ENCODE data around the gene PLXDC2.
"Not testable (repeated sequence)": the region's sequence is repeated elsewhere in the genome, so short reads cannot be mapped to it uniquely, and the experiment has no call there.

PLXDC2 gene

DNA sequence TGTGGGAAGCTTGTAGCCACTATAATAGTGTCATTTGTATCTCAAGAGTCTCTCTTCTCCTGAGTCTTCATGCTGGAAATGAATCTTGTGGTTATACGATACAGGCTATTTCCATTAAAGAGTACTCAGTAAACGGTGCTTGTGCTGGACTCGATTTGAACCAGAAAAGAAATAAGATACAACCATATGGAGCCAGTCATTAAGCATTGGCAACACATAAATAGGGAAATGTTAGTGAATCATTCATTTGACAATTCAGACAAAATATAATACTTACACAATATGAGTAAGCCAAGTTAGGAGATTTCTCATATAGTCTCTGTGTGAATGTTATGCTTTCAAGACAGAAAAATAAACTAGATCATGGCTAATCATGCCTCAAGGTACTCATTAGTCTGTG is 356.8 kb downstream of the PLXDC2 start:
- in situ Hi-C loops (cut with MboI; ENCODE audit: low sequenced_read_pairs): no loop called here

DNA sequence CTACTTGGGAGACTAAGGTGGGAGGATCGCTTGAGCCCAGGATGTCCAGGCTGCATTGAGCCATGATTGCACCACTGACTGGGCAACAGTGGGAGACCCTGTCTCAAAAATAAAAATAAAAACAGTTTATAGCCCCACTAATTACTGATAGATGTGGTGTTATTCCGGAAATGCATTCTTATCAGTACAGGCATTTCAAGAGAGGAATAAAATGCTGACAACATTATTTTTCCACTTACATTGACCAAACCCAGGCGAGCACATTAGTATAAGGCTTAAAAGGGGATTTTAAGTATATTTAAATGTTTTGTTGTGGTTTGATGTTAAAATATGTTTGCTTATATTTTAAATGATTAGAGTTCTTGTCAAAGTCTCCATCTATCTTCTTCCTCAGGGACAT is 359.5 kb downstream of the PLXDC2 start:
- in situ Hi-C loops (cut with MboI; ENCODE audit: low sequenced_read_pairs): no loop called here

DNA sequence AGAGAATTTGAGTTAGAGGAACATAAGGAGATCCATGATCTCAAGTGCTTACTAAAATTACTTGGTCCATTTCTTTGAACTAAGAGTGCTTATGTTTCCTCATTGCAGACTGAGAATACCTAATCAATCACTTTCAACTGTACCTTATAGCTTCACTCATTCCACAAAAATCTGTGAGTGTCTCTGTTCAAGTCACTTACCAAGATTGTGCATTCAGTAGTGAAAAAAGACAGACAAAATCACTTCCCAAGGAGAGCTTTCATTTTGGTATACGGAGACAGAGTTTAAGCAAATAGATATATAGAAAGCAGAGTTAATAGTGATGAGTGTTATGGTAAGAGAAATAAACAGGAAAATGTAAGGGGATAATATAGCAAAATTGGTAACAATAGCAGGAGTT is 364.5 kb downstream of the PLXDC2 start:
- in situ Hi-C loops (cut with MboI; ENCODE audit: low sequenced_read_pairs): no loop called here

DNA sequence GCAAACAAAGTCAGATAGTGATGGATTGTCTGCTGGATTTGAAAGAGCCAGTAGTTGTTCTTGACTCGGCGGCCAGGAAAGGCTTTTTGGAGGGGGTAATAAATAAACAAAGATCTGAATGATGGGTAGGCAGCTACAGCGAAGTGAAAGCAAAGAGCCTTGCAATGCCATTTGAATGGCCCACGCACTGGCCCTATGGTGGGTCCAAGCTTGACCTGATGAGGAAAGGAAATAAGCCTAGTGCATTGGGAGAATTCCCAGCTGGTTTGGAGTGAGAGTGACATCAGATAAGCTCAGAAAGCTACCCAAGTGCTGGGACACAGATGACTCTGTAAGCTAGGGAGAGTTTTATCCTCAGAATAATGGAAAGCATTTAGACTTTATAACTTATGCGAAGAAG is 365.2 kb downstream of the PLXDC2 start:
- in situ Hi-C loops (cut with MboI; ENCODE audit: low sequenced_read_pairs): no loop called here

DNA sequence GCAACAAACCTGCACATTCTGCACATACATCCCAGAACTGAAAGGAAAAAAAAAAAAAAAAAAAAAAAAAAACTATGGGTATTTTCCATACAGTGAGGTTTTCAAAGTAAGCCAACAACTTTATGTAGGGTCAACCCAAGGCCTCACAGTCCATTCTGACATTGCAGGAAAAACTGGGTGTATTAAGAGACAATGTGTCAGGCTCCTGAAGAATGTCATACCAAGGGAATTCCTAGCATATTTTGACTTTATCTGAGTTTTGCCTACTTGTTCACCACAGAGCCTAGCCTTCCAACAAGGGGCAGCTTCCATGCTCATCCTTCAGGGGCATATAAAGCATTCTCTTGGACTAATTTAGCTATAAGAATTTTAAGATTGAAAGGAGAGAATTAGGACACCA is 368.9 kb downstream of the PLXDC2 start:
- in situ Hi-C loops (cut with MboI; ENCODE audit: low sequenced_read_pairs): no loop called here

DNA sequence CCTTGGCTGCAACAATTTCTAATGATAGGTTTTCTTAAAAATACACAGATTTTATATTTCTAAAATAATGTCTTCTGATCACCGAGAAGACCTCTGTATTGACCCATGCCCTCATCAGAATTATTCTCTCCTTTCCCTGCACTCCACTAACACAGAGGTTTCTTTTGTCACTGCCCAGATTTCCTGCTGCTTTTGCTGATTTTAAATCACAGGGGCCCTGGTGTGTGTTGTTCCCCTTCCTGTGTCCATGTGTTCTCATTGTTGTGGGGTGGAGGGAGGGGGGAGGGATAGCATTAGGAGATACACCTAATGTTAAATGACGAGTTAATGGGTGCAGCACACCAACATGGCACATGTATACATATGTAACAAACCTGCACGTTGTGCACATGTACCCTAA is 375.2 kb downstream of the PLXDC2 start:
- in situ Hi-C loops (cut with MboI; ENCODE audit: low sequenced_read_pairs): not testable (repeated sequence)

DNA sequence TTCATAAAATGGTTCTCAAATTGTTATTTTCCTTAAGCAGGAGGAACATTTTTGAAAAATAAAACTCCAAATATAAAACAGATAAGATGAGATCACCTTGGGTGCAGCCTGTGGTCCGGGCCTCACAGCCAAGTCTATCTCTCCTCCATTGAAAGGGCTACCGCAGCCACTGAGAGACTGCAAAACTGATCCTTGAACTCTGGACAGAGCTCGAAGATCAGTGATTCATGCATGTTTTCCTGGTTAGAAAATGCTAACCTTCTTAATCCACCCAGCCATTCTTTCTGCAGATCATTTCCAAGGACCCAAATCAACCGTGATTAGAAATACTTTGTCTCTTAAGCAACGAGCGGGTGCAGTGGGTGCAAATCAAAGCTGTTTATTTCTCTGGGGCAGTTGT is 378.8 kb downstream of the PLXDC2 start:
- in situ Hi-C loops (cut with MboI; ENCODE audit: low sequenced_read_pairs): no loop called here

DNA sequence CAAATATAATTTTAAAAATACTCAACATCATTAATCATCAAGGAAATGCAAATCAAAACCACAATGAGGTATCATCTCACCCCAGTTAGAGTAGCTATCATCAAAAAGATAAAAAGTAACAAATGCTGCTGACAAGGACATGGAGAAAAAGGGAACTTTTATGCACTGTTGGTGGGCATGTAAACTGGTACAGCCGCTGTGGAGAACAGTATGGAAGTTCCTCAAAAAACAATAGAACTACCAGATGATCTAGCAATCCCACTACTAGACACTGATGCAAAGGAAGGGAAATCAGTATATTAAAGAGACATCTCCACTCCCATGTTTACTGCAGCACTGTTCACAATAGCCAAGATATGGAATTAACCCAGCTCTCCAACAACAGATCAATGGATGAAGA is 384.5 kb downstream of the PLXDC2 start:
- in situ Hi-C loops (cut with MboI; ENCODE audit: low sequenced_read_pairs): no loop called here

DNA sequence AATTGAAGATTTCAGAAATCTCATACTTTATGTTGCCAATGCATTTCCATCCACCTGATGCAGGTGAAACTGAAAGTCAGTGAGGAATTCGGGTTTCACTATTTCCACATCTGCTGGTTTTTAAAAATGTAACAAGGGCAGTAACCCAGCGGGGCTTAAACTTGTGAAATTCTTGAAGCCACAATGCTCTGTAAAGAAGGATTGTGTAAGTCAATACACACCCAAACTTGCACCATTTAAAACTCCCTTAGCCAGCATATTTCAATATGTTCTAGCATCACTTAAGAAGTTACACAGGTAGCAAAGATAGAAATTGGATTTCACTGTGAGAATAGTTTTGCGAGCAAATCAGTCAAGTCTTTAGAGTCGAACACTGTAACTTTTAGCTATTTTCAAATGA is 386.1 kb downstream of the PLXDC2 start:
- in situ Hi-C loops (cut with MboI; ENCODE audit: low sequenced_read_pairs): no loop called here

DNA sequence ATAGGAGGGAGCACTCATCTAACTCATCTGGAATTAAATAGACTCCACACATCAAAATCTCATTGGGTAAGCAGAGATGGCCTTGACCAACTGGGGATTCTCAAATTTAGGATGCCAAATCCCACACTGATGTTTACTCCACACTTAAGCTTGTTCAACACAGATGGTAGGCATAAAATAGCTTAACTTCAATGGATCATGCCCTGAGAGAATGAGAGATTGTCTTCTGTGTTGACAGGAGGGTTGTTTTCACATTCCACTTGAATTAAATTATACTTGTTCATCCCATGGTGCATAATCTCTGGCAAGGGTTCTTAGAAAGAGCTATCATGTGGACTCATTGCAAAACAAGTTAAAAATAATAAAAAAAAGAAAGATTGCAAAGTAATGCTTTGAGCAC is 391.4 kb downstream of the PLXDC2 start:
- in situ Hi-C loops (cut with MboI; ENCODE audit: low sequenced_read_pairs): no loop called here

DNA sequence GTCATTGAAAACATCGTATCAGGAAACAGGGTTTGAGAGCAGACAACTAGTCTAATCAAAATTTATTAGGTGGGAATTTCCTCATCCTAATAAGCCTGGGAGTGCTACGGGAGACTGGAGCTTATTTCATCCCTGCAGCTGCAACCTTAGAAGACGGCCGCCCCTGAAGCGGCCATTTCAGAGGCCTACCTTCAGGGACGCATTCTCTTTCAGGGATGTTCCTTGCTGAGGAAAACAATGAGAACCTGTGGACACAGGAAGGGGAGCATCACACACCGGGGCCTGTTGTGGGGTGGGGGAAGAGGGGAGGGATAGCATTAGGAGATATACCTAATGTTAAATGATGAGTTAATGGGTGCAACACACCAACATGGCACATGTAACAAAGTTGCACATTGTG is 392.9 kb downstream of the PLXDC2 start:
- in situ Hi-C loops (cut with MboI; ENCODE audit: low sequenced_read_pairs): not testable (repeated sequence)

DNA sequence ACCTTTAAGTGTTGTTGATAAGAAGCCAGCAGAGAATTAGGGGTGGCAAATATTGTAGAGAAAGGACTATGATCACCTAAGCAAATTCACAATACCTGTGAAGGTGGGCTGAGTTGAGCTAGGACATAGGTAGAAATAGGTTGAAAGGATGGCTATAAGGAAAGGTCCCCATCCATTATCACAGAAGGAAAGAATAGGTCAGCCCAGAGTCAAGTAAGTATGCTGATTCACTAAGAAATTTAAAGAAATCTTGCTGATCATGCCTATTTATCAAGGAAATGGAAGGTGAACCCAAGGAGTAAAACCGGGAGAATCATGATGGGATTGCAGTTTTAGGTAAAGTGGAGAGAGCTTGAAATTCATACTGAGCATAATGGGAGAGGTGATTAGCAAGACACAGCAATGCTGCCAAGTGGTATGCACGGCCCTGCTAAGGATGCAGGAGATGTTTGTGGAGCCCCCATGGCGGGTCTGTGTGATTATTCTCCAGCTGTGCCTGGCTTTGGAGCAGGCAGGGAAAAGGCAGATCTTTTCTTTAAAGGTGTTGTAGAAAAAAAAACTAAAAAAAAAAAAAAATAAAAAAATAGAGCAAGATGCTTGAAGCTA is 399.4 kb downstream of the PLXDC2 start:
- in situ Hi-C loops (cut with MboI; ENCODE audit: low sequenced_read_pairs): no loop called here

DNA sequence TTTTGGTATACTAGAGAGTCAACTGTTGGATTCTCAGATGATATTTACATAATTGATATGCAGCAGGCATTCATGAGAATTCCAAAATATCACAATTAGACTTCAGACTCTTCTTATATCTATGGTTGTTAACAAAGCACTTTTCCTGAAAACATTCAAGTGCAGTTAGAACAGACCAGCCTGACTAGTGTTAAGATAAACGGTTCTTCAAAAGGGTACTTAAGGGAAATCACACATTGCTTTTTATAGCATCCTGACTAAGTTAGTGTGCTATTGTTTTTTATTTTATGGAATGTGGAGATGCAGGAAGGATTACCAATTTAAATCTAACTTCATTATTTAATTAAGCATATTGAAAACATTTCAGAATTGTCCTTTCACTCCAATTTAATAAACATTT is 405.1 kb downstream of the PLXDC2 start:
- in situ Hi-C loops (cut with MboI; ENCODE audit: low sequenced_read_pairs): no loop called here

DNA sequence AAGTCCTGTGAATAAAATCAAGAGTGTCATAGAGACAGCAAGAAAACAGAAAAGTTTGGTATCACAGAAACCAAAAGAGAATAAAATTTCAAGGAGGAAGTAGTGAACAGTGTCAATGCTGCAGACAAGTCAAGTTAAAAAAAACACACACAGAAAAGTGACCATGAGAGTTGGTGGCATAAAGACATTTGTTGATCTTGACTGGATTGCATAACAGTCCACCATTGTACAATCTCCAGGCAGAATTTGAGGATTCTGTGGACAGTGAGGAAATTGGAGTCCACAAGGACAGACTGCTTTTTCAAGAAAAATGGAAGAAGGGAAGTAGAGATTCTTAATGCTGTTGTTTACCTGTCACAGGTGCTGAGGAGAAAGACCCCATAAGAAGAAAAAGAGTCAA is 412.5 kb downstream of the PLXDC2 start:
- in situ Hi-C loops (cut with MboI; ENCODE audit: low sequenced_read_pairs): no loop called here

DNA sequence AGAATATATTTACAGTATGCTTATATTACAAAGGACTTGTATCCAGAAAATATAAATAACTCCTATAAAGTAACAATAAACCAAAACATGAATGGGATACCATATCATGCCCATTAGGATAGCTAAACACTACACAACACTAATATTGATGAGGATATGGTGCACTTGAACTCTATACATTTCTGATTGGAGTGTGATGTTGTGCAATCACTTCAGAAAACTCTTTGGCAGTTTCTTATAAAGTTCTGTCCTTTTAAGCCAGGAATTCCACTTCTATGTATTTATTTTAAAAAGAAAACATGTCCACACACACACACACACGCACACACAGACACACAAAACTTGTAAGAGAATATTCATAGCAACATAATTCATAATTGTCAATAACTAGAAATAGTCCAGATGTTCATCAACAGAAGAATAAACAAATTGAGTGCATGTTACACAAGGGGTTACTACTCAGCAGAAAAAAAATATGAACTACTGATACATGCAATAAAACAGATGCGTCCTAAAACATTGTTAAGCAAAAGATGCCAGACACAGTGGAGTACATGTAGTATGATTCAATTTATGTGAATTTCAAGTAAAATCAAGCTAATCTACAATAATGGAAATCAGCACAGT is 416.0 kb downstream of the PLXDC2 start:
- in situ Hi-C loops (cut with MboI; ENCODE audit: low sequenced_read_pairs): no loop called here

DNA sequence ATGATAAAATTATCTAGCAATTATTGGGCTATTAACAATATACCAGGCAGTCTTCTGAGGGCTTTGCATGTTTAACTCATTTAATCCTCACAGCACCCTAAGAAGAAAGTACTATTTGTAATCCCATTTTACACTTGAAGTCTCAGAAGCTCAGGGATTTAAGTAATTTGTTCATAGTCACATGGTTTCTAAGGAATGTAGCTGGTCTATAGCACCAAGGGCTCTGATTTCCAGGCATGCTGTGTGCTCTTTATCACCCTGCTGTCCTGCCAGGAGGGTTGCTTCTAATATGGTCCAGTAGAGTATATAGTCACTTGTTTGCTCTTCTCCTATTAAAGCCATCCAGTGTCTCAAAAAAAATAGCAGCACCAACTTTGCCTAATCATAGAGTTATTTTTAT is 417.2 kb downstream of the PLXDC2 start:
- in situ Hi-C loops (cut with MboI; ENCODE audit: low sequenced_read_pairs): no loop called here

DNA sequence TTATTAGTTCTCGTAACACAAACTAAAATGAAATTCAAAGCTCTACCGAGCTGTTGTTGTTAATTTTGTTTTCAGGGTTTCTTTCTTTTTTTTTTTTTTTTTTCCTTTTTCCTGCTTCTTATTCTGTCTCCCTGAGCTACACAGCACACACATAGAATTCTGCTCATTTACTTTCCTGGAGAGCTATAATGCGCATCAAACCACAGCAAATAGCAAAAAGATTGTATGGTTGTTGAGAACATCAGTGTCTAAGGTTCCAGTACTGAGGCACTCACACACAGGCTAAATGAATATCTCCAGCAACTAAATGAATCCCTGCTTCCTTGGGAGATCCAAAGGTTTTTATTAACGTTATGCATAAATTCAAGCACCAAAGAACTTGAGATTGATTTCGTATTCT is 418.3 kb downstream of the PLXDC2 start:
- in situ Hi-C loops (cut with MboI; ENCODE audit: low sequenced_read_pairs): no loop called here

DNA sequence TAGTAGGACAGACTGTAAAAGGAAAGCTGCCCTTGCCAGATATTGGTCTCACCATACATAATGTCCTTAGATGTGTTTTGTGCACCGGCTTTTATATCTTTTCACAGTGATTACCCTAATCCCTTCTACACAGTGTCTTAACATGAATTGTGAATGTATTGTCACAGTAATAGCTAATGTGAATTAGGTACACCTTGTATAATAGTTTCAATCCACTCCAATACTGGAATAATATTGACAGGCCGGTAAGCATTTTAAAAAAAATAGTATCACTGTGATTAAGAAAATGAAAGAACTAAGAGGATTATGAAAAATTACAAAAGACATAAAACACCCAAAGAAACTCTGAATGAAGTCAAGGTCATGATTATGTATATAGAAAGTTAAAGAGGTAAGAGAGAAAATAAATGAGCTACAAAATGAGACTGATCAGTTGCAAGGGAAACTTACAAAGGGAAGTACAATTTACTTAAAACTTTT is 420.9 kb downstream of the PLXDC2 start:
- in situ Hi-C loops (cut with MboI; ENCODE audit: low sequenced_read_pairs): no loop called here

DNA sequence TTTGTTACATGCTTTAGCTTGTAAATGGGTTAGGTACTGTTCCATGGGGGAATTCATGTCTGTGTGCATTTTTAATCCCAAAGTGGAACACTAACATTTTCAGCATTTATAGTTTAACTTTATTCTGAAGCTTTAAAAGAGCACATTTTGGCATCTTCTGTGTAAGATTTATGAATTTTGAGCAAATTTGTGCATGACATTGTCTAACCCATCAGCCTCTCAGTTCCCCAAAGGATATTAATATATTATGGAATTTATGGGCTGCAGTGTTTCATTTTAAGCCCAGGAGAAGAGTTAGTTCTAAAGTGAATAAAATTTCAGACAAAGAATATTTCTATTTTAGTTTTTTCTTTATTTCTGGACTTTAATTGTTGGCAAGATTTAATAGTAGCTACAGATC is 421.4 kb downstream of the PLXDC2 start:
- in situ Hi-C loops (cut with MboI; ENCODE audit: low sequenced_read_pairs): no loop called here

DNA sequence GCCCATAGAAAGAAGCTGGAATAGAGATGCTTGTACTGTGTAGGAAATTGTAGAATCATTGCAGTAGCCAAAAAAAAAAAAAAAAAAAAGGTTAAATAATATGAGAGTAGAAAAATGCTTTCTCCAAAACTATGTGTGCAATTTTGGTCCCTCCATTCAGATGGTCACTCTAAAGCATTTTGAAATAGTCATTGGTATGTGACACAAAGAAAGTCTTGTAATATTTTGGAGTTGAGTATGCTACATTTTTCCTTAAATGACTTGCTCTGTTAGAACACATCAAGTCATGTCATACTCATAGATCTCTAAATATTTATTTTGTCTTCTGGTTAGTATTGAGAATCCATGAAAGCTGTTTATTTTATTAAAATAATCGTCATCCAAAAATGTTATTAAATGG is 424.4 kb downstream of the PLXDC2 start:
- in situ Hi-C loops (cut with MboI; ENCODE audit: low sequenced_read_pairs): no loop called here

DNA sequence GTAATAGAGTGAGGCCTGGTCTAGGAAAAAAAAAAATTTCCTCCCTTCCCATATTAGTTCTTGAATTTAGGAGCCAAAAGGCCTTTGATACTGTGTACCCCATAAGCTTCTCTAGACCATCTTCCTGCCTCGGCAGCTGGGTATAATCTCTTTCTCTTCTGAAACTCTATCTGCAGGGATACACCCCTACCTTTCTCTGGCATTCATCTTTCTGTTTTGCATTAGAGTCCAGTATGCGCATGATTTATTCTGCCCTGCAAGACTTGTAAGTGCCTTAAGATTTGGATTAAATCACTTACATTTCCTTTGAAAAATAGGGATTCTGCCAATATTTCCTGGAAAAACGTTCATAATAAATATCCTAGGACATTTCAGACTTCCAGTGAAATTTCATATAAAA is 431.2 kb downstream of the PLXDC2 start:
- in situ Hi-C loops (cut with MboI; ENCODE audit: low sequenced_read_pairs): no loop called here

DNA sequence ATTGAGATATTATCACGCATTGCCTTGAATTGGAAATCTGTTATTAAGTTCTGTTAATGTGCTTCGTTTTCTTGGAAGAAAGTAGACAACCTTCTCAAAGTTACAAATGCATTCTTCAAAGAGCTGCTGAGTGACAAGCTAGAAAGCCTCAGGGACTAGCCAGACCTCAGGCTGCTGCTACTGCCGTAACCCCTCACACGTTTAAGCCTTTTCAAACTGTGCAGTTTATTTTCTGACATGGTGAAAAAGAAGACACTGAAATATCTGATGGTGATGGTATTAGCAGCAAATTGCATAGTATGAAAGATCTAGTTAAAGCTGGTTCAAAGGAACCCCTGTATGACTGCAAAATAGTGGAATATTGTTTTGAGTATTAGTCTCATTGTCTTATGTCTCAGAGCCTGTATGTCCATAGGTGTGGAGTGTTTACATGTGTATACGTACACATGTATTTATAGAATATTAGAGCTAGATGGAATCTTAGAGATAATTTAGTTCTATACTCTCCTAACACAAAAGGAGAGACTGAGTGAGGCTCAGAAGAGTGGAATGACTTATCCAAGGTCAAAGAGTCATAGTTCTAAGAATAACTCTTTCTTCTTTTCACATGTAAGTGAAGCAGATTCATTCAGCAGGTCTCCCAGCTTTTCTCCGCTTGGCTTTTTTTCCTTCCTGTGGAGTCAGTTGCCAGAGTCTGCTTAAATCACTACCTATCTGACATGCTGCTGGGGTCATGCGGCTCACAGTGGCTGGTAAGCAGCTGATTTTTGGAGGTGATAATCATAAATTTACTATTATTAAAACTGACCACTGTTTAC is 431.9 kb downstream of the PLXDC2 start:
- in situ Hi-C loops (cut with MboI; ENCODE audit: low sequenced_read_pairs): no loop called here
